NCI-H460 (cell line): ENCODE measurements around the gene GABRB1. TPM values are rescaled to one million over a fixed set of nuclear protein-coding genes. Genes with fewer than 3 reads are reported as not detected.
"Not testable (repeated sequence)": the region's sequence is repeated elsewhere in the genome, so short reads cannot be mapped to it uniquely, and the experiment has no call there.

ENCODE experiments used
- DNase-seq: peaks from one replicate; pipeline ENCODE4 v3.0.0-alpha.2; 2016; ENCODE audit warnings: low read depth; ENCODE audit errors: extremely low read depth
- total RNA-seq: library from RNA; depleted of rRNA; stranded (reverse); fragments of >200 nt; shearing (Covaris generic); gene quantifications from 2 replicates; pipeline ENCODE4 v1.2.3, GENCODE V29; 2014

Gene GABRB1
- total RNA-seq, 1 experiment from 2014 or later, result not detected

- DNase-seq, result no peak
Measured at GRCh38 chr4:47374477-47374876, 343.1 kb downstream of the GABRB1 start.

- DNase-seq, result not testable (repeated sequence)
Measured at GRCh38 chr4:47378021-47378530, 346.7 kb downstream of the GABRB1 start.

- no peak for DNase-seq
Measured at GRCh38 chr4:47381172-47381571, 349.8 kb downstream of the GABRB1 start.

GRCh38 chr4:47382846-47383360 is 351.5 kb downstream of the GABRB1 start:
- DNase-seq, result no peak

- peak; percentile 14 for DNase-seq
Measured at GRCh38 chr4:47383829-47384427, 352.6 kb downstream of the GABRB1 start.

GRCh38 chr4:47386146-47386545 is 354.8 kb downstream of the GABRB1 start:
- DNase-seq, result no peak

- no peak for DNase-seq
Measured at GRCh38 chr4:47386561-47387235, 355.3 kb downstream of the GABRB1 start.

- no peak for DNase-seq
Measured at GRCh38 chr4:47390428-47391125, 359.2 kb downstream of the GABRB1 start.

- no peak for DNase-seq
Measured at GRCh38 chr4:47391256-47391655, 359.9 kb downstream of the GABRB1 start.

- no peak for DNase-seq
Measured at GRCh38 chr4:47406408-47406807, 375.0 kb downstream of the GABRB1 start.

GRCh38 chr4:47410271-47410670 is 378.9 kb downstream of the GABRB1 start:
- no peak for DNase-seq

- no peak for DNase-seq
Measured at GRCh38 chr4:47413521-47413920, 382.2 kb downstream of the GABRB1 start.

- no peak for DNase-seq
Measured at GRCh38 chr4:47415719-47416118, 384.4 kb downstream of the GABRB1 start.

- no peak for DNase-seq
Measured at GRCh38 chr4:47418147-47418546, 386.8 kb downstream of the GABRB1 start.

- DNase-seq, result no peak
Measured at GRCh38 chr4:47419296-47419695, 387.9 kb downstream of the GABRB1 start.

GRCh38 chr4:47425628-47426027 is 394.3 kb downstream of the GABRB1 start:
- DNase-seq, result no peak

GRCh38 chr4:47427935-47428334 is 396.6 kb downstream of the GABRB1 start:
- DNase-seq, result no peak

GRCh38 chr4:47432749-47433148 is 401.4 kb downstream of the GABRB1 start:
- DNase-seq, result no peak

GRCh38 chr4:47434931-47435330 is 403.6 kb downstream of the GABRB1 start:
- no peak for DNase-seq

GRCh38 chr4:47442980-47443379 is 411.6 kb downstream of the GABRB1 start:
- DNase-seq, result no peak

- DNase-seq, result no peak
Measured at GRCh38 chr4:47444031-47444430, 412.7 kb downstream of the GABRB1 start.
